CD8-positive, alpha-beta memory T cell (primary cell): ENCODE results near the gene SLC18B1. TPM values are rescaled to one million over a fixed set of nuclear protein-coding genes. Genes with fewer than 3 reads are reported as not detected.
"Not testable (repeated sequence)": the region's sequence is repeated elsewhere in the genome, so short reads cannot be mapped to it uniquely, and the experiment has no call there.

Experiments
- CTCF ChIA-PET: fragments of 350-600 bp; sonication (Branson Sonifier 250); formaldehyde crosslinking; loops from one replicate; lab custom pipeline; 2021; ENCODE audit warnings: antibody characterized with exemption; lab: Charles Lee
- POLR2A ChIA-PET: fragments of 350-600 bp; sonication (Branson Sonifier 250); formaldehyde crosslinking; loops from one replicate; lab custom pipeline; 2021; ENCODE audit warnings: antibody characterized with exemption; lab: Charles Lee
- DNase-seq, 5 donors: peaks; one replicate each; pipeline versions ENCODE4 v3.0.0 to v3.0.0-alpha.2; 2020 to 2022; ENCODE audit warnings: mixed read lengths in 1 of 5
- H3K27ac ChIP-seq: one replicate; pipeline ENCODE4 v1.7.0; 2013; ENCODE audit warnings: low read depth, mild to moderate bottlenecking, low read length, moderate library complexity
- H3K27me3 ChIP-seq: 2 replicates; pipeline ENCODE4 v1.7.0; 2013; ENCODE audit warnings: low read length, mild to moderate bottlenecking; ENCODE audit not compliant: insufficient read depth, poor library complexity, severe bottlenecking
- H3K36me3 ChIP-seq: 2 replicates; pipeline ENCODE4 v1.7.0; 2013; ENCODE audit warnings: mild to moderate bottlenecking, low read length, moderate library complexity; ENCODE audit not compliant: insufficient read depth
- H3K4me1 ChIP-seq: 2 replicates; pipeline ENCODE4 v1.7.0; 2013; ENCODE audit warnings: mild to moderate bottlenecking, low read length, moderate library complexity; ENCODE audit not compliant: insufficient read depth
- H3K4me3 ChIP-seq: 2 replicates; pipeline ENCODE4 v1.7.0; 2013; ENCODE audit warnings: mild to moderate bottlenecking, low read length
- H3K9me3 ChIP-seq: 2 replicates; pipeline ENCODE4 v1.7.0; 2013; ENCODE audit warnings: mild to moderate bottlenecking, low read length
- H3K27ac Mint-ChIP-seq, 8 donors: one replicate each; pipeline ENCODE4 v1.8.0; 2020 to 2021; ENCODE audit warnings: mixed read lengths in 8 of 8, mild to moderate bottlenecking in 6 of 8, inconsistent platforms in 3 of 8, moderate library complexity in 3 of 8
- H3K27me3 Mint-ChIP-seq, 2 donors: one replicate each; pipeline ENCODE4 v1.8.0; 2020 to 2021; ENCODE audit warnings: mixed read lengths in 2 of 2, mild to moderate bottlenecking in 1 of 2, moderate library complexity in 1 of 2
- H3K36me3 Mint-ChIP-seq, 3 donors: one replicate each; pipeline ENCODE4 v1.8.0; 2020 to 2021; ENCODE audit warnings: mixed read lengths in 3 of 3, inconsistent platforms in 1 of 3, mild to moderate bottlenecking in 1 of 3
- H3K4me1 Mint-ChIP-seq, 3 donors: one replicate each; pipeline ENCODE4 v1.8.0; 2020 to 2021; ENCODE audit warnings: mixed read lengths in 3 of 3, inconsistent platforms in 1 of 3, mild to moderate bottlenecking in 1 of 3
- H3K4me3 Mint-ChIP-seq, 7 donors: one replicate each; pipeline ENCODE4 v1.8.0; 2020 to 2021; ENCODE audit warnings: mixed read lengths in 7 of 7, mild to moderate bottlenecking in 6 of 7, moderate library complexity in 4 of 7, inconsistent platforms in 2 of 7
- H3K9me3 Mint-ChIP-seq, 5 donors: one replicate each; pipeline ENCODE4 v1.8.0; 2020 to 2022; ENCODE audit warnings: mixed read lengths in 5 of 5, mild to moderate bottlenecking in 3 of 5, moderate library complexity in 2 of 5, inconsistent platforms in 1 of 5
- polyA plus RNA-seq: library from polyadenylated mRNA; unstranded; fragments of 300-500 nt; fragmentation: Illumina TruSeq; gene quantifications from one replicate; pipeline ENCODE4 v1.2.3, GENCODE V29; 2021
- total RNA-seq, 2 experiments: library from RNA; stranded (reverse); gene quantifications; one replicate each; pipeline ENCODE4 v1.2.3, GENCODE V29; 2021

The SLC18B1 gene
- total and polyA plus RNA-seq, 3 experiments from 2014 or later, result 7.1 to 14.7 (median 7.3) TPM

DNA sequence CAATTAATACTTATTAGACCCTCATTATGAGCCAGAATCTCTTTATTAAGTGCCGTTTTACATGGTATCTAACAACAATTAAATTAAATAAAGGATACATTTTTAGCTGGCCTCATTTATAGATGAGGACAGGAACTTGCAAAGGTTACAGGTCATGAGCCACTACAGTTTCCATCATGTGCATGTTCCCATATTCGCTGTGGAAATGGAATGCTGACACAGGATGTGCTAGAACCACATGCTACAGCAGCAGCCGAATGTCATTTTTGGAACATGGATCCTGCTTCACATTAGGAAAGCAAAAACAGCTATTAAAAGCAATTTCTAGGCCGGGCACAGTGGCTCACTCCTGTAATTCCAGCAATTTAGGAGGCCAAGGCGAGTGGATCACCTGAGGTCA, 5.9 kb downstream of the SLC18B1 start:
- no peak overlapping the region for H3K4me3 ChIP-seq
- H3K4me1 ChIP-seq, result no peaks in the 10 kb centered on the region
- POLR2A ChIA-PET, result interaction anchor here (0.7 to 0.8 kb wide), 2 partner anchors 21 to 23 kb away, joined by 3 to 4 read pairs; no protein-coding TSS in a partner anchor
- no peaks in the 10 kb centered on the region for H3K9me3 ChIP-seq
- CTCF ChIA-PET, result interaction anchor here (1.0 to 1.3 kb wide), 2 partner anchors 10 to 20 kb away, joined by 3 read pairs; no protein-coding TSS in a partner anchor
- no peaks in the 10 kb centered on the region for H3K27me3 ChIP-seq
- peaks cover 31 to 53% (median 46%) of the 10 kb centered on the region in 3 donors for H3K4me1 Mint-ChIP-seq
- H3K36me3 Mint-ChIP-seq, result peaks cover 4 to 59% (median 15%) of the 10 kb centered on the region in 3 donors
- DNase-seq, result no peak
- no peaks in the 10 kb centered on the region for H3K27me3 Mint-ChIP-seq
- no peak overlapping the region for H3K27ac ChIP-seq
- peaks cover 6% of the 10 kb centered on the region for H3K36me3 ChIP-seq
- no peak overlapping the region for H3K4me3 Mint-ChIP-seq
- peak overlapping the region in 1 of 8 donors; percentile 2 for H3K27ac Mint-ChIP-seq
- H3K9me3 Mint-ChIP-seq, result no peaks in the 10 kb centered on the region

GRCh38 chr6:132790450-132790849, 8.0 kb downstream of the SLC18B1 start:
- Mint-ChIP-seq H3K27ac (no peak overlapping the region), H3K4me1 (peaks cover 22 to 36% (median 31%) of the 10 kb centered on the region in 3 donors), H3K27me3 (no peaks in the 10 kb centered on the region), H3K36me3 (peaks cover 4 to 68% (median 25%) of the 10 kb centered on the region in 3 donors), H3K4me3 (no peak overlapping the region), H3K9me3 (no peaks in the 10 kb centered on the region)
- H3K4me3 ChIP-seq, result no peak overlapping the region
- H3K36me3 ChIP-seq, result peaks cover 6% of the 10 kb centered on the region
- ChIA-PET CTCF (interaction anchor here (2.3 kb wide), 1 partner anchor 8 kb away, joined by 11 read pairs; the partner anchor contains the start of gene SLC18B1), POLR2A (no interaction called here)
- H3K4me1 ChIP-seq, result no peaks in the 10 kb centered on the region
- H3K27me3 ChIP-seq, result no peaks in the 10 kb centered on the region
- H3K27ac ChIP-seq, result no peak overlapping the region
- DNase-seq, result no peak
- no peaks in the 10 kb centered on the region for H3K9me3 ChIP-seq

GRCh38 chr6:132789396-132789776, 9.1 kb downstream of the SLC18B1 start:
- no peaks in the 10 kb centered on the region for H3K9me3 ChIP-seq
- no peak overlapping the region for H3K4me3 Mint-ChIP-seq
- H3K27me3 ChIP-seq, result no peaks in the 10 kb centered on the region
- H3K27ac ChIP-seq, result no peak overlapping the region
- no peak for DNase-seq
- ChIA-PET POLR2A (interaction anchor here (0.7 kb wide), 1 partner anchor 10 kb away, joined by 9 read pairs; no protein-coding TSS in a partner anchor), CTCF (interaction anchor here (2.3 kb wide), 1 partner anchor 9 kb away, joined by 11 read pairs; the partner anchor contains the start of gene SLC18B1)
- H3K27me3 Mint-ChIP-seq, result no peaks in the 10 kb centered on the region
- peaks cover 9 to 70% (median 29%) of the 10 kb centered on the region in 3 donors for H3K36me3 Mint-ChIP-seq
- H3K27ac Mint-ChIP-seq, result no peak overlapping the region
- no peaks in the 10 kb centered on the region for H3K4me1 ChIP-seq
- peaks cover 17 to 28% (median 22%) of the 10 kb centered on the region in 3 donors for H3K4me1 Mint-ChIP-seq
- H3K9me3 Mint-ChIP-seq, result no peaks in the 10 kb centered on the region
- H3K4me3 ChIP-seq, result no peak overlapping the region
- H3K36me3 ChIP-seq, result peaks cover 6% of the 10 kb centered on the region

DNA sequence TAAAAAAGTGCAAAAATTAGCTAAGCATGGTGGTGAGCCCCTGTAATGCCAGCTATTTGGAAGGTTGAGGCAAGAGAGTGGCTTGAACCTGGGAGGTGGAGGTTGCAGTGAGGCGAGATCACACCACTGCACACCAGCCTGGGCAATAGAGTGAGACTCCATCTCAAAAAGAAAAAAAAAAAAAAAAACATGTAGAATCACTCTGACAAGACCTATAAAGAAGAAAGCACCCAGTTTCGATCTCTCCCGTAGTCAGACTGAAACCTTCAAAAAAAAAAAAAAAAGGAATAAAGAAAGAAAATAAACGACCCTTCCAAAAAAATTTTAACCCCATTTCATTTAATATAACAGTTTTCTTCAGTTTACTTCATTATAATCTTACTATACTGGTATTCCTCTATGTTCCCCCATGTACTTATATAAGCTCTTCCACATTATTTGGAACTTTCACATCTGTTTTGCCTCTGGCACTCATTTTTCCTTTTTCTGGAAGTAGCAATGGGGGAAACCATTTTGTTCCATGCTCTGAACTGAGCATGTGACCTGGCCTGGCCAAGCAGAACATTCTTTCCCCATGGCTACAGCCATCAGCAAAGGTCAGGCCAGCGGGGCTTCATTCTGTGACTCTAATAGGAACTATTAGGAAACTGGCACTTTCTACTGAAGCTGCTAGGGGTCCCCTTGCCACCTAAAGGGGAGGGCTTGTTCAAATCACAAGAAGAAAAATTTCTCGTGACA, 9.6 kb downstream of the SLC18B1 start:
- H3K27me3 Mint-ChIP-seq, result no peaks in the 10 kb centered on the region
- DNase-seq, result no peak

DNA sequence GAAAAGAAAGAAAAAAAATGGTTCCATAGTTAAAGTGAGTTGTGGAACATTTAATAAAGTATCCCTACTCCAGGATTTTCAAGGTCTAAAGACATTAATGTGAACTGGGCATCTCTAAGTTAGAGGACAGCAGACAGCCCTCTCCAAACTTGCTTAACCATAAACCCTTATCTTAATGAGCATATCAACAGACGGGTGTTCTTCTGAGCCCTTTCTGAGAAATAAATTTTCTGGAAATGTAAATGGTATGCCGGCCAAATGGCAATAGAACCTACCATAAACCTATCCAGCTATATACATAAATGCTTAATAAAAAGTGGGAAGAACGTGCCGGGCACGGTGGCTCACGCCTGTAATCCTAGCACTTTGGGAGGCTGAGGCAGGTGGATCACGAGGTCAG, 12.5 kb downstream of the SLC18B1 start:
- CTCF ChIA-PET, result interaction anchor here (2.1 kb wide), 1 partner anchor 13 kb away, joined by 9 read pairs; the partner anchor contains the start of gene SLC18B1
- Mint-ChIP-seq H3K4me1 (peaks cover 0 to 7% (median 6%) of the 10 kb centered on the region in 3 donors), H3K36me3 (peaks cover 9 to 67% (median 26%) of the 10 kb centered on the region in 3 donors), H3K27me3 (no peaks in the 10 kb centered on the region), H3K9me3 (no peaks in the 10 kb centered on the region), H3K4me3 (no peak overlapping the region), H3K27ac (no peak overlapping the region)
- H3K27me3 ChIP-seq, result no peaks in the 10 kb centered on the region
- H3K36me3 ChIP-seq, result peaks cover 6% of the 10 kb centered on the region
- H3K4me1 ChIP-seq, result no peaks in the 10 kb centered on the region
- H3K9me3 ChIP-seq, result no peaks in the 10 kb centered on the region
- no peak overlapping the region for H3K4me3 ChIP-seq
- no peak for DNase-seq
- no peak overlapping the region for H3K27ac ChIP-seq
- POLR2A ChIA-PET, result no interaction called here

More for the DNA sequence above, 9.6 kb downstream of the SLC18B1 start:
- CTCF ChIA-PET, result interaction anchor here (2.3 kb wide), 1 partner anchor 10 kb away, joined by 11 read pairs; the partner anchor contains the start of gene SLC18B1
- peaks cover 9 to 72% (median 29%) of the 10 kb centered on the region in 3 donors for H3K36me3 Mint-ChIP-seq
- no peaks in the 10 kb centered on the region for H3K9me3 Mint-ChIP-seq
- Histone ChIP-seq H3K27ac (no peak overlapping the region), H3K4me1 (no peaks in the 10 kb centered on the region), H3K27me3 (no peaks in the 10 kb centered on the region), H3K36me3 (peaks cover 6% of the 10 kb centered on the region), H3K9me3 (no peaks in the 10 kb centered on the region), H3K4me3 (no peak overlapping the region)
- H3K4me1 Mint-ChIP-seq, result peaks cover 15 to 25% (median 17%) of the 10 kb centered on the region in 3 donors
- peak overlapping the region in 2 of 8 donors; percentile 17 to 81 for H3K27ac Mint-ChIP-seq
- POLR2A ChIA-PET, result interaction anchor here (0.7 kb wide), 1 partner anchor 9 kb away, joined by 9 read pairs; no protein-coding TSS in a partner anchor
- no peak overlapping the region for H3K4me3 Mint-ChIP-seq

- Mint-ChIP-seq H3K4me3 (no peak overlapping the region), H3K27ac (no peak overlapping the region), H3K9me3 (no peaks in the 10 kb centered on the region), H3K4me1 (peaks cover 0 to 1% (median 0%) of the 10 kb centered on the region in 3 donors), H3K27me3 (no peaks in the 10 kb centered on the region), H3K36me3 (peaks cover 10 to 68% (median 25%) of the 10 kb centered on the region in 3 donors)
- no peaks in the 10 kb centered on the region for H3K9me3 ChIP-seq
- ChIA-PET CTCF (interaction anchor here (1.2 to 3.0 kb wide), 2 partner anchors 17 to 110 kb away, joined by 8 read pairs; partner anchors contain the start of gene SLC18B1), POLR2A (no interaction called here)
- H3K27ac ChIP-seq, result no peak overlapping the region
- no peak for DNase-seq
- H3K27me3 ChIP-seq, result no peaks in the 10 kb centered on the region
- no peak overlapping the region for H3K4me3 ChIP-seq
- no peaks in the 10 kb centered on the region for H3K36me3 ChIP-seq
- no peaks in the 10 kb centered on the region for H3K4me1 ChIP-seq
Measured at GRCh38 chr6:132780770-132781371, 17.6 kb downstream of the SLC18B1 start.

- POLR2A ChIA-PET, H3K4me1 ChIP-seq, H3K36me3 ChIP-seq, H3K27me3 ChIP-seq, H3K9me3 Mint-ChIP-seq, H3K4me3 Mint-ChIP-seq, H3K4me3 ChIP-seq, H3K9me3 ChIP-seq, H3K4me1 Mint-ChIP-seq, H3K27me3 Mint-ChIP-seq, H3K27ac ChIP-seq, DNase-seq: not testable (repeated sequence)
- Mint-ChIP-seq H3K27ac (peak overlapping the region in 2 of 8 donors; percentile 58 to 90), H3K36me3 (peaks cover 5 to 70% (median 23%) of the 10 kb centered on the region in 3 donors)
- CTCF ChIA-PET, result interaction anchor here (0.8 kb wide), 1 partner anchor 21 kb away, joined by 3 read pairs; the partner anchor contains the start of gene SLC18B1
Measured at GRCh38 chr6:132777881-132778280, 20.6 kb downstream of the SLC18B1 start.
